RWPE2 (cell line): ENCODE measurements around the gene MSH3.
"Not testable (repeated sequence)": the region's sequence is repeated elsewhere in the genome, so short reads cannot be mapped to it uniquely, and the experiment has no call there.

Experiments used
- ATAC-seq: fragments of 200-7000 bp; cut with Tn5 transposase; 3 replicates; pipeline ENCODE4 v1.9.1; 2021; ENCODE audit warnings: low read depth
- DNase-seq: peaks from one replicate; pipeline ENCODE4 v3.0.0-alpha.2; 2020; ENCODE audit warnings: low spot score
- H3K27ac ChIP-seq: fragments of 450-650 bp; 2 replicates; pipeline ENCODE4 v1.5.1; 2017; ENCODE audit warnings: mild to moderate bottlenecking; ENCODE audit not compliant: poor library complexity, severe bottlenecking
- H3K27me3 ChIP-seq: fragments of 250-450 bp; sonication (Bioruptor Pico); 2 replicates; pipeline ENCODE4 v1.5.1; 2021; ENCODE audit warnings: mild to moderate bottlenecking, moderate library complexity; ENCODE audit not compliant: insufficient read depth, poor library complexity, severe bottlenecking
- H3K36me3 ChIP-seq: fragments of 250-450 bp; sonication (Bioruptor Pico); 2 replicates; pipeline ENCODE4 v1.5.1; 2020; ENCODE audit warnings: low read depth, mild to moderate bottlenecking, moderate library complexity
- H3K4me1 ChIP-seq: fragments of 250-450 bp; sonication (Bioruptor Pico); 2 replicates; pipeline ENCODE4 v1.5.1; 2021; ENCODE audit warnings: mild to moderate bottlenecking, moderate library complexity; ENCODE audit not compliant: insufficient read depth, poor library complexity, severe bottlenecking
- H3K4me3 ChIP-seq: fragments of 250-450 bp; sonication (Bioruptor Pico); 2 replicates; pipeline ENCODE4 v1.5.1; 2021; ENCODE audit warnings: mild to moderate bottlenecking, moderate library complexity; ENCODE audit not compliant: severe bottlenecking
- H3K9me3 ChIP-seq: fragments of 250-450 bp; sonication (Bioruptor Pico); 2 replicates; pipeline ENCODE4 v1.5.1; 2021; ENCODE audit warnings: mild to moderate bottlenecking, moderate library complexity; ENCODE audit not compliant: severe bottlenecking
- CTCF ChIP-seq: fragments of 450-650 bp; IDR thresholded peaks from one replicate; pipeline ENCODE4 v1.5.1; 2017; ENCODE audit warnings: mild to moderate bottlenecking, moderate library complexity; ENCODE audit not compliant: poor library complexity, severe bottlenecking

MSH3 gene

GRCh38 chr5:80654054-80654390, 430 bp upstream of the MSH3 start:
- no peak; the same call in 2 of the 3 replicates for ATAC-seq
- no peak for DNase-seq
- TF ChIP-seq CTCF = no peak
- Histone ChIP-seq H3K27me3 (no peaks in the 10 kb centered on the region), H3K36me3 (peaks cover 32% of the 10 kb centered on the region), H3K4me1 (peaks cover 4% of the 10 kb centered on the region), H3K27ac (peak overlapping the region; percentile 74), H3K9me3 (no peaks in the 10 kb centered on the region), H3K4me3 (peak overlapping the region; percentile 94)

- H3K27me3 ChIP-seq = no peaks in the 10 kb centered on the region
- peaks cover 44% of the 10 kb centered on the region for H3K36me3 ChIP-seq
- no peak for DNase-seq
- H3K4me1 ChIP-seq = peaks cover 4% of the 10 kb centered on the region
- no peaks in the 10 kb centered on the region for H3K9me3 ChIP-seq
- H3K27ac ChIP-seq = peak overlapping the region; percentile 74
- no peak for ATAC-seq
- H3K4me3 ChIP-seq = peak overlapping the region; percentile 94
- no peak for TF ChIP-seq CTCF
Measured at GRCh38 chr5:80655231-80655774, 851 bp downstream of the MSH3 start.

GRCh38 chr5:80656425-80656824, 2.0 kb downstream of the MSH3 start:
- no peak overlapping the region for H3K4me3 ChIP-seq
- peak; percentile 12 for TF ChIP-seq CTCF
- DNase-seq (no peak), ATAC-seq (no peak)
- H3K27ac ChIP-seq = no peak overlapping the region
- no peaks in the 10 kb centered on the region for H3K9me3 ChIP-seq
- H3K4me1 ChIP-seq = peaks cover 4% of the 10 kb centered on the region
- peaks cover 55% of the 10 kb centered on the region for H3K36me3 ChIP-seq
- H3K27me3 ChIP-seq = no peaks in the 10 kb centered on the region

- no peak overlapping the region for H3K4me3 ChIP-seq
- H3K27ac ChIP-seq = no peak overlapping the region
- peaks cover 4% of the 10 kb centered on the region for H3K4me1 ChIP-seq
- no peak for TF ChIP-seq CTCF
- peaks cover 78% of the 10 kb centered on the region for H3K36me3 ChIP-seq
- DNase-seq (no peak), ATAC-seq (no peak)
- no peaks in the 10 kb centered on the region for H3K27me3 ChIP-seq
- H3K9me3 ChIP-seq = no peaks in the 10 kb centered on the region
Measured at GRCh38 chr5:80659106-80659505, 4.7 kb downstream of the MSH3 start.

- H3K9me3 ChIP-seq, ATAC-seq, H3K4me1 ChIP-seq, DNase-seq, H3K4me3 ChIP-seq, H3K27me3 ChIP-seq, H3K27ac ChIP-seq: not testable (repeated sequence)
- H3K36me3 ChIP-seq = peaks cover 86% of the 10 kb centered on the region
Measured at GRCh38 chr5:80660661-80661060, 6.2 kb downstream of the MSH3 start.
